Lower leg skin (tissue), 3 donors: ENCODE results near the gene AGBL5.
"Not testable (repeated sequence)": the region's sequence is repeated elsewhere in the genome, so short reads cannot be mapped to it uniquely, and the experiment has no call there.

Experiments used
- CTCF ChIP-seq, 3 donors: fragments of 450-650 bp; IDR thresholded peaks; one replicate each; pipeline ENCODE4 v1.5.1; 2016; ENCODE audit warnings: antibody characterized with exemption in 3 of 3, mild to moderate bottlenecking in 3 of 3, moderate library complexity in 2 of 3
- POLR2A ChIP-seq, 2 donors: fragments of 450-650 bp; IDR thresholded peaks; one replicate each; pipeline ENCODE4 v1.6.1; 2016 to 2017; ENCODE audit warnings: antibody characterized with exemption in 2 of 2, mild to moderate bottlenecking in 1 of 2, moderate library complexity in 1 of 2

DNA sequence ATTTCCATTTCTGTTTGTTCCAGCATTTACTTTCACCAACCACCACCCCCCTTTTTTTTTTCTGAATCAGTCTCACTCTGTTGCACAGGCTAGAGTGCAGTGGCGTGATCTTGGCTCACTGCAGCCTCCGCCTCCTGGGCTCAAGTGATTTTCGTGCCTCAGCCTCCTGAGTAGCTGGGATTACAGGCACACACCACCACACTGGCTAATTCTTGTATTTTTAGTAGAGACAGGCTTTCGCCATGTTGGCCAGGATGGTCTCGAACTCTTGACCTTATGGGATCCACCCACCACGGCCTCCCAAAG, 24.1 kb downstream of the AGBL5 start:
- TF ChIP-seq CTCF, POLR2A (IDR thresholded peaks at IDR 0.05): not testable (repeated sequence)
